ENCODE data around the gene ITGA8.
"Not testable (repeated sequence)": the region's sequence is repeated elsewhere in the genome, so short reads cannot be mapped to it uniquely, and the experiment has no call there.

The ITGA8 gene

GRCh38 chr10:15719899-15720634, at the start of gene ITGA8:
TSS of gene ITGA8 (minus strand) at chr10:15719922. CDS start at chr10:15719771, 151 bp downstream.
- Histone ChIP-seq H3K27me3 (ENCODE audit: control insufficient read depth, insufficient read depth, low read length) (peaks cover 2% of the 10 kb centered on the region), H3K4me1 (ENCODE audit: control insufficient read depth, insufficient read depth, low read length) (peaks cover 3% of the 10 kb centered on the region), H3K9ac (ENCODE audit: low read length) (no peak within 1 kb of the TSS), H3K36me3 (ENCODE audit: control insufficient read depth, insufficient read depth, low read length) (no peaks in the 10 kb centered on the region), H3K27ac (ENCODE audit: low read depth, low read length) (no peak within 1 kb of the TSS), H3K4me3 (ENCODE audit: low read length) (peak within 1 kb of the TSS; percentile 61)

- Histone ChIP-seq H3K36me3 (ENCODE audit: control insufficient read depth, insufficient read depth, low read length) (no peaks in the 10 kb centered on the region), H3K27me3 (ENCODE audit: control insufficient read depth, insufficient read depth, low read length) (no peaks in the 10 kb centered on the region), H3K4me3 (ENCODE audit: low read length) (no peak overlapping the region), H3K27ac (ENCODE audit: low read depth, low read length) (no peak overlapping the region), H3K4me1 (ENCODE audit: control insufficient read depth, insufficient read depth, low read length) (no peaks in the 10 kb centered on the region), H3K9ac (ENCODE audit: low read length) (no peak overlapping the region)
Measured at GRCh38 chr10:15764892-15765454, 45.3 kb upstream of the ITGA8 start.

- Histone ChIP-seq H3K27me3 (ENCODE audit: control insufficient read depth, insufficient read depth, low read length) (no peaks in the 10 kb centered on the region), H3K9ac (ENCODE audit: low read length) (no peak overlapping the region), H3K27ac (ENCODE audit: low read depth, low read length) (no peak overlapping the region)
Measured at GRCh38 chr10:15763006-15763405, 43.3 kb upstream of the ITGA8 start.

GRCh38 chr10:15762239-15762638, 42.5 kb upstream of the ITGA8 start:
- not testable (repeated sequence) for H3K27me3 ChIP-seq (ENCODE audit: control insufficient read depth, insufficient read depth, low read length); H3K36me3 ChIP-seq (ENCODE audit: control insufficient read depth, insufficient read depth, low read length); H3K4me1 ChIP-seq (ENCODE audit: control insufficient read depth, insufficient read depth, low read length); H3K9ac ChIP-seq (ENCODE audit: low read length); H3K4me3 ChIP-seq (ENCODE audit: low read length); H3K27ac ChIP-seq (ENCODE audit: low read depth, low read length)

More at GRCh38 chr10:15763006-15763405, 43.3 kb upstream of the ITGA8 start:
- H3K4me1 ChIP-seq (ENCODE audit: control insufficient read depth, insufficient read depth, low read length): no peaks in the 10 kb centered on the region
- no peaks in the 10 kb centered on the region for H3K36me3 ChIP-seq (ENCODE audit: control insufficient read depth, insufficient read depth, low read length)
- H3K4me3 ChIP-seq (ENCODE audit: low read length): no peak overlapping the region

GRCh38 chr10:15761224-15761623, 41.5 kb upstream of the ITGA8 start:
- H3K4me3 ChIP-seq (ENCODE audit: low read length); H3K27ac ChIP-seq (ENCODE audit: low read depth, low read length); H3K36me3 ChIP-seq (ENCODE audit: control insufficient read depth, insufficient read depth, low read length); H3K9ac ChIP-seq (ENCODE audit: low read length); H3K4me1 ChIP-seq (ENCODE audit: control insufficient read depth, insufficient read depth, low read length); H3K27me3 ChIP-seq (ENCODE audit: control insufficient read depth, insufficient read depth, low read length): not testable (repeated sequence)

- Histone ChIP-seq H3K36me3 (ENCODE audit: control insufficient read depth, insufficient read depth, low read length) (no peaks in the 10 kb centered on the region), H3K27me3 (ENCODE audit: control insufficient read depth, insufficient read depth, low read length) (no peaks in the 10 kb centered on the region), H3K27ac (ENCODE audit: low read depth, low read length) (no peak overlapping the region), H3K4me3 (ENCODE audit: low read length) (no peak overlapping the region), H3K4me1 (ENCODE audit: control insufficient read depth, insufficient read depth, low read length) (no peaks in the 10 kb centered on the region), H3K9ac (ENCODE audit: low read length) (no peak overlapping the region)
Measured at GRCh38 chr10:15760681-15761080, 41.0 kb upstream of the ITGA8 start.

GRCh38 chr10:15759265-15759664, 39.5 kb upstream of the ITGA8 start:
- Histone ChIP-seq H3K27ac (ENCODE audit: low read depth, low read length) (no peak overlapping the region), H3K9ac (ENCODE audit: low read length) (no peak overlapping the region)

GRCh38 chr10:15758618-15759017, 38.9 kb upstream of the ITGA8 start:
- Histone ChIP-seq H3K4me1 (ENCODE audit: control insufficient read depth, insufficient read depth, low read length) (no peaks in the 10 kb centered on the region), H3K27ac (ENCODE audit: low read depth, low read length) (no peak overlapping the region), H3K4me3 (ENCODE audit: low read length) (no peak overlapping the region), H3K9ac (ENCODE audit: low read length) (no peak overlapping the region), H3K27me3 (ENCODE audit: control insufficient read depth, insufficient read depth, low read length) (no peaks in the 10 kb centered on the region), H3K36me3 (ENCODE audit: control insufficient read depth, insufficient read depth, low read length) (no peaks in the 10 kb centered on the region)

More at GRCh38 chr10:15759265-15759664, 39.5 kb upstream of the ITGA8 start:
- Histone ChIP-seq H3K4me1 (ENCODE audit: control insufficient read depth, insufficient read depth, low read length) (no peaks in the 10 kb centered on the region), H3K27me3 (ENCODE audit: control insufficient read depth, insufficient read depth, low read length) (no peaks in the 10 kb centered on the region), H3K4me3 (ENCODE audit: low read length) (no peak overlapping the region), H3K36me3 (ENCODE audit: control insufficient read depth, insufficient read depth, low read length) (no peaks in the 10 kb centered on the region)

- Histone ChIP-seq H3K9ac (ENCODE audit: low read length) (no peak overlapping the region), H3K27me3 (ENCODE audit: control insufficient read depth, insufficient read depth, low read length) (no peaks in the 10 kb centered on the region), H3K27ac (ENCODE audit: low read depth, low read length) (no peak overlapping the region), H3K4me3 (ENCODE audit: low read length) (no peak overlapping the region), H3K36me3 (ENCODE audit: control insufficient read depth, insufficient read depth, low read length) (no peaks in the 10 kb centered on the region), H3K4me1 (ENCODE audit: control insufficient read depth, insufficient read depth, low read length) (no peaks in the 10 kb centered on the region)
Measured at GRCh38 chr10:15754937-15755336, 35.2 kb upstream of the ITGA8 start.

GRCh38 chr10:15751046-15751445, 31.3 kb upstream of the ITGA8 start:
- H3K4me1 ChIP-seq (ENCODE audit: control insufficient read depth, insufficient read depth, low read length): no peaks in the 10 kb centered on the region
- no peak overlapping the region for H3K9ac ChIP-seq (ENCODE audit: low read length)
- no peaks in the 10 kb centered on the region for H3K27me3 ChIP-seq (ENCODE audit: control insufficient read depth, insufficient read depth, low read length)
- H3K36me3 ChIP-seq (ENCODE audit: control insufficient read depth, insufficient read depth, low read length): no peaks in the 10 kb centered on the region
- H3K27ac ChIP-seq (ENCODE audit: low read depth, low read length): no peak overlapping the region
- H3K4me3 ChIP-seq (ENCODE audit: low read length): no peak overlapping the region

GRCh38 chr10:15748126-15748525, 28.4 kb upstream of the ITGA8 start:
- Histone ChIP-seq H3K36me3 (ENCODE audit: control insufficient read depth, insufficient read depth, low read length) (no peaks in the 10 kb centered on the region), H3K27ac (ENCODE audit: low read depth, low read length) (no peak overlapping the region), H3K9ac (ENCODE audit: low read length) (no peak overlapping the region), H3K27me3 (ENCODE audit: control insufficient read depth, insufficient read depth, low read length) (no peaks in the 10 kb centered on the region), H3K4me3 (ENCODE audit: low read length) (no peak overlapping the region), H3K4me1 (ENCODE audit: control insufficient read depth, insufficient read depth, low read length) (no peaks in the 10 kb centered on the region)

GRCh38 chr10:15747632-15748031, 27.9 kb upstream of the ITGA8 start:
- Histone ChIP-seq H3K27me3 (ENCODE audit: control insufficient read depth, insufficient read depth, low read length) (no peaks in the 10 kb centered on the region), H3K36me3 (ENCODE audit: control insufficient read depth, insufficient read depth, low read length) (no peaks in the 10 kb centered on the region), H3K27ac (ENCODE audit: low read depth, low read length) (no peak overlapping the region), H3K4me3 (ENCODE audit: low read length) (no peak overlapping the region), H3K4me1 (ENCODE audit: control insufficient read depth, insufficient read depth, low read length) (no peaks in the 10 kb centered on the region), H3K9ac (ENCODE audit: low read length) (no peak overlapping the region)

GRCh38 chr10:15745751-15746150, 26.0 kb upstream of the ITGA8 start:
- Histone ChIP-seq H3K4me3 (ENCODE audit: low read length) (no peak overlapping the region), H3K27ac (ENCODE audit: low read depth, low read length) (no peak overlapping the region), H3K4me1 (ENCODE audit: control insufficient read depth, insufficient read depth, low read length) (no peaks in the 10 kb centered on the region), H3K9ac (ENCODE audit: low read length) (no peak overlapping the region), H3K27me3 (ENCODE audit: control insufficient read depth, insufficient read depth, low read length) (no peaks in the 10 kb centered on the region), H3K36me3 (ENCODE audit: control insufficient read depth, insufficient read depth, low read length) (no peaks in the 10 kb centered on the region)
